Spleen (tissue), 7 donors: ENCODE measurements around the gene IL17REL.

Experiments used
- POLR2A ChIP-seq, 3 donors: fragments of 450-650 bp; IDR thresholded peaks; one replicate each; pipeline ENCODE4 v1.5.1; 2017; ENCODE audit warnings: antibody characterized with exemption in 3 of 3, mild to moderate bottlenecking in 1 of 3
- POLR2AphosphoS5 ChIP-seq, 3 donors: sonication (generic); formaldehyde crosslinking; IDR thresholded peaks; one replicate each; pipeline ENCODE4 v1.5.1; 2017; ENCODE audit warnings: antibody characterized with exemption in 3 of 3
- TF ChIP-seq, protein P1 (sequence below), 11 experiments: fragments of 200-600 bp in 7 of 11; fragments of 450-650 bp in 4 of 11; sonication (generic) in 4 of 11; IDR thresholded peaks in 8 of 11; conservative IDR thresholded peaks in 3 of 11; 1 replicate in 7 of 11; 2 replicates in 4 of 11; pipeline versions ENCODE4 v1.4.0 to v1.8.0; 2016 to 2021; ENCODE audit warnings: antibody characterized with exemption in 11 of 11, inconsistent platforms in 4 of 11, mild to moderate bottlenecking in 1 of 11
- donor health status: DM: no; HTN: no; CAD: no; lungs with moderate emphysema.
- donor health status: DM: no; HTN: no; CAD: no.
- donor health status: DM: no; HTN: no; CAD: no.

DNA sequence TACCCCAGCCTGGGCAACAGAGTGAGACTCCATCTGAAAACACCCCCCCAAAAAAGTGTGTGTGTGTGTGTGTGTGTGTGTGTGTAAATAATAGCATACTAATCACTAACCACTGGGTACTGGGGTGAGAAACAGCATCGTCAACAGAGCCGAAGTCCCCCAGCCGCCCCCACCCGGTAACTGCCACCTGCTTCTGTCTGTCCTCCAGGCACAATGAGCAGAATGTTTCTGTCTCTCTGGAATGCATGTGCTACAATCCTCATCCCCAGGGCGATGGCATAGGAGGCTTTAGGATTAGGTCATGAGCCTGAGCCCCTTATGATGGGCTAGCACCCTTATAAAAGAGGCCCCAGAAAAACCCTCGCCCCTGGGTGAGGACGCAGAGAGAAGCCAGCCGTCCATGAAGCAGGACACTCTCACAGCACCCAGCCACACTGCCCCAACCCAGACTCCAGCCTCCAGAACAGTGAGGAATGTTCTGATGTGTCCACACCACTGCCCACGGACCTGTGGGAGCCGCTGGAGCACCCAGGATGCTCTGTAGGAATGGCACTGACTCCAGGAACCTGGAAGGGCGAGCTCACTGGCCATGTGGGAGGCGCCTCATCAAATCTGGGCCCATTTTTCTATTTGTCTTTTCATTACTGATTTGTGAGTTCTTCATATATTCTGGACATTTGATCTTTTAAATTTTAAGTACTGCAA is 35.6 kb upstream of the IL17REL start:
- TF ChIP-seq, protein P1, sequence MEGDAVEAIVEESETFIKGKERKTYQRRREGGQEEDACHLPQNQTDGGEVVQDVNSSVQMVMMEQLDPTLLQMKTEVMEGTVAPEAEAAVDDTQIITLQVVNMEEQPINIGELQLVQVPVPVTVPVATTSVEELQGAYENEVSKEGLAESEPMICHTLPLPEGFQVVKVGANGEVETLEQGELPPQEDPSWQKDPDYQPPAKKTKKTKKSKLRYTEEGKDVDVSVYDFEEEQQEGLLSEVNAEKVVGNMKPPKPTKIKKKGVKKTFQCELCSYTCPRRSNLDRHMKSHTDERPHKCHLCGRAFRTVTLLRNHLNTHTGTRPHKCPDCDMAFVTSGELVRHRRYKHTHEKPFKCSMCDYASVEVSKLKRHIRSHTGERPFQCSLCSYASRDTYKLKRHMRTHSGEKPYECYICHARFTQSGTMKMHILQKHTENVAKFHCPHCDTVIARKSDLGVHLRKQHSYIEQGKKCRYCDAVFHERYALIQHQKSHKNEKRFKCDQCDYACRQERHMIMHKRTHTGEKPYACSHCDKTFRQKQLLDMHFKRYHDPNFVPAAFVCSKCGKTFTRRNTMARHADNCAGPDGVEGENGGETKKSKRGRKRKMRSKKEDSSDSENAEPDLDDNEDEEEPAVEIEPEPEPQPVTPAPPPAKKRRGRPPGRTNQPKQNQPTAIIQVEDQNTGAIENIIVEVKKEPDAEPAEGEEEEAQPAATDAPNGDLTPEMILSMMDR (IDR thresholded peaks at IDR 0.05 in 8 of 11, conservative IDR thresholded peaks at IDR 0.05 in 3 of 11) = no peak
- TF ChIP-seq POLR2AphosphoS5 (IDR thresholded peaks at IDR 0.05) = no peak
- TF ChIP-seq POLR2A (IDR thresholded peaks at IDR 0.05) = no peak
